Right lobe of liver (tissue), 6 donors: ENCODE data around the gene SPINK7. TPM values are rescaled to one million over a fixed set of nuclear protein-coding genes. Genes with fewer than 3 reads are reported as not detected.
"Not testable (repeated sequence)": the region's sequence is repeated elsewhere in the genome, so short reads cannot be mapped to it uniquely, and the experiment has no call there.

Experiments
- ATAC-seq, 4 donors: fragments of 200-7000 bp; cut with Tn5 transposase; one replicate each; pipeline ENCODE4 v1.9.1; 2020; ENCODE audit warnings: mild to moderate bottlenecking in 4 of 4, moderate library complexity in 4 of 4
- DNase-seq, 3 donors: peaks; one replicate each; pipeline ENCODE4 v3.0.0-alpha.2; 2020
- H3K27ac ChIP-seq, 3 donors: fragments of 200-600 bp; one replicate each; pipeline ENCODE4 v1.8.0; 2022
- H3K27me3 ChIP-seq, 2 donors: fragments of 200-600 bp; one replicate each; pipeline ENCODE4 v1.8.0; 2022
- H3K36me3 ChIP-seq, 4 donors: fragments of 200-600 bp; sonication (generic) in 1 of 4; one replicate each; pipeline versions ENCODE4 v1.5.1 to v1.8.0; 2017 to 2022; ENCODE audit warnings: control low read depth in 1 of 4
- H3K4me1 ChIP-seq, 4 donors: fragments of 200-600 bp; sonication (generic) in 1 of 4; one replicate each; pipeline versions ENCODE4 v1.5.1 to v1.8.0; 2017 to 2022; ENCODE audit warnings: control low read depth in 1 of 4
- H3K4me3 ChIP-seq, 3 donors: fragments of 200-600 bp; one replicate each; pipeline ENCODE4 v1.8.0; 2022
- H3K9me3 ChIP-seq, 4 donors: fragments of 200-600 bp; sonication (generic) in 1 of 4; one replicate each; pipeline versions ENCODE4 v1.5.1 to v1.8.0; 2017 to 2022; ENCODE audit warnings: control low read depth in 1 of 4
- POLR2A ChIP-seq: fragments of 450-650 bp; IDR thresholded peaks from one replicate; pipeline ENCODE4 v1.6.1; 2017; ENCODE audit warnings: antibody characterized with exemption, mild to moderate bottlenecking
- WGBS: methylation state at CpG from one replicate; pipeline ENCODE4 v1.1.6; 2018; ENCODE audit warnings: low coverage, low lambda C conversion rate; ENCODE audit not compliant: insufficient coverage; ENCODE audit errors: missing lambda C conversion rate; 5-methylcytosine and 5-hydroxymethylcytosine counted together
- intact Hi-C, 2 donors: fragments of 100-400 bp; cut with DNase I; formaldehyde crosslinking; loops; one replicate each; pipeline versions ENCODE4 v1.11.2 to v1.14.1; 2022
- total RNA-seq, 6 experiments: library from RNA; depleted of rRNA in 2 of 6; stranded (reverse); fragments of >200 nt in 2 of 6; fragmentation: NEBNext Ultra II Directional in 3 of 6; extraction: Animal tissue kit (Norgen Biotek cat#: 25700) in 3 of 6; gene quantifications; one replicate each; pipeline versions ENCODE4 v1.1.0 to v1.2.4, GENCODE V29; 2016 to 2023
- TF ChIP-seq, protein P1 (sequence below), 4 donors: fragments of 200-600 bp in 3 of 4; fragments of 450-650 bp in 1 of 4; IDR thresholded peaks; one replicate each; pipeline versions ENCODE4 v1.5.1 to v1.8.0; 2016 to 2022; ENCODE audit warnings: antibody characterized with exemption in 4 of 4, mild to moderate bottlenecking in 2 of 4
- donor health status: DM: no; HTN: yes; CAD: no.
- donor health status: DM: no; HTN: no; CAD: no.
- donor health status: DM: no; HTN: no; CAD: no.
- donor health status: DM: no; HTN: yes; CAD: no.
- donor health status: DM: no; HTN: yes; CAD: no.

Gene SPINK7
- total RNA-seq, 6 experiments from 2014 or later, result not detected

DNA sequence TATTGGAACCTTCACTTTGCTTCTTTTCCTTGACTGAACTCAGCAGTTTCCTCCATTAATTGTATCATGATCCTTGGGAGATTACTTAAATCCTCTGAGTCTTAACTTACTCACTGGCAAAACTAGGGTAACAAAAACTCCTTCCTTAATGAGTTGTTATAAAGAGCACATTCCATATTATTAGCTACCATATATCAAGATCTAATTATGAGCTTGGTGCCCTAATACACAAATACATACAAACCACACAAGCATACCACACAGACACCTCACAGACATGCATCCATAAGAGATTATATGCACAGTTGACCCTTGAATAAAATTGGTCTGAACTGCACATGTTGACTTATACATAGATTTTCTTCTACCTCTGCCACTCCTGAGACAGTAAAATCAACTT is 2.5 kb upstream of the SPINK7 start:
- Histone ChIP-seq H3K27me3 (no peaks in the 10 kb centered on the region), H3K4me3 (no peak overlapping the region), H3K36me3 (no peaks in the 10 kb centered on the region), H3K4me1 (no peaks in the 10 kb centered on the region), H3K27ac (no peak overlapping the region), H3K9me3 (peaks cover 0 to 3% (median 0%) of the 10 kb centered on the region in 4 donors)
- intact Hi-C loops, result no loop called here
- no peak for TF ChIP-seq POLR2A
- TF ChIP-seq, protein P1, sequence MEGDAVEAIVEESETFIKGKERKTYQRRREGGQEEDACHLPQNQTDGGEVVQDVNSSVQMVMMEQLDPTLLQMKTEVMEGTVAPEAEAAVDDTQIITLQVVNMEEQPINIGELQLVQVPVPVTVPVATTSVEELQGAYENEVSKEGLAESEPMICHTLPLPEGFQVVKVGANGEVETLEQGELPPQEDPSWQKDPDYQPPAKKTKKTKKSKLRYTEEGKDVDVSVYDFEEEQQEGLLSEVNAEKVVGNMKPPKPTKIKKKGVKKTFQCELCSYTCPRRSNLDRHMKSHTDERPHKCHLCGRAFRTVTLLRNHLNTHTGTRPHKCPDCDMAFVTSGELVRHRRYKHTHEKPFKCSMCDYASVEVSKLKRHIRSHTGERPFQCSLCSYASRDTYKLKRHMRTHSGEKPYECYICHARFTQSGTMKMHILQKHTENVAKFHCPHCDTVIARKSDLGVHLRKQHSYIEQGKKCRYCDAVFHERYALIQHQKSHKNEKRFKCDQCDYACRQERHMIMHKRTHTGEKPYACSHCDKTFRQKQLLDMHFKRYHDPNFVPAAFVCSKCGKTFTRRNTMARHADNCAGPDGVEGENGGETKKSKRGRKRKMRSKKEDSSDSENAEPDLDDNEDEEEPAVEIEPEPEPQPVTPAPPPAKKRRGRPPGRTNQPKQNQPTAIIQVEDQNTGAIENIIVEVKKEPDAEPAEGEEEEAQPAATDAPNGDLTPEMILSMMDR (IDR thresholded peaks at IDR 0.05), result no peak
- DNase-seq (no peak), ATAC-seq (no peak)

DNA sequence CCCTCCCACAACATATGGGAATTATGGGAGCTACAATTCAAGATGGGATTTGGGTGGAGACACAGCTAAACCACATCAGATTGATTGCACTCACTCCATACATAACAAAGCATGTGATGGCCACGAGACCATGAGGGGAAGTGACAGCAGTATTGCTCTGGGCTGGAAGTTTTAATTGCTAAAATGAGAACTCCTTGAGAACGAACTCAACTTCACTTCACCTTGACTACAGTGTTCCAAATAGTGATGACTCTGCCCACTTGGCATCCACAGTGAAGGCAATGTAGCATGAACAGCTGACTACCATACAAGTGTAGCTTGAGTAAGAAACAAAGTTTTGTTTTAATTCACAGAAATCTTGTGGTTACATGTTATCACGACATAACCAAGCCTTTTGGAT is 739 bp upstream of the SPINK7 start:
- H3K9me3 ChIP-seq, result no peaks in the 10 kb centered on the region
- H3K27ac ChIP-seq, result no peak overlapping the region
- DNase-seq, result no peak
- no peak overlapping the region for H3K4me3 ChIP-seq
- no peak for ATAC-seq
- H3K4me1 ChIP-seq, result no peaks in the 10 kb centered on the region
- no peaks in the 10 kb centered on the region for H3K36me3 ChIP-seq
- WGBS, result 51% methylated on average over 3 of the region's 3 CpGs
- no peaks in the 10 kb centered on the region for H3K27me3 ChIP-seq
- TF ChIP-seq POLR2A, result no peak
- intact Hi-C loops, result no loop called here

DNA sequence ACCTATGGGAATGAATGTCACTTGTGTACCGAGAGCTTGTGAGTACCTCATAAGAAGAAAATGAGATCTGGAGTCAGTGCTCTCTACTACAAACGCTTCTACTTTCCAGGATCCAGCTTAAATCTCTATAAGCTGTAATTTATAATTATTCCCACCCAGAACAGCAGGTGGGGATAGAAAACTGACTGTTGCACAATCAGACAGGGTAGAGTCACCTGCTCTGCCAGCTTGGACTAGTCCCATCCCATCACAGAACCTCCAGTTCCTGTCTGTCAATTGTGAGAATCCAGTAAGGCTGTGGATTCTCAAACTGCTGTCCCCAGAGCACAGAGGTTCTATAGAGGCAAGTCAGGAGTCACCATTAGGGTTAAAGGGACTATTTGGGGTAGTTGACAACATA is 2.0 kb downstream of the SPINK7 start:
- 88% methylated on average over 2 of the region's 2 CpGs for WGBS
- H3K4me3 ChIP-seq, result no peak overlapping the region
- H3K36me3 ChIP-seq, result no peaks in the 10 kb centered on the region
- ATAC-seq, result peak; percentile 46 to 80 (median 72)
- intact Hi-C loops, result no loop called here
- no peak for DNase-seq
- no peaks in the 10 kb centered on the region for H3K27me3 ChIP-seq
- no peaks in the 10 kb centered on the region for H3K9me3 ChIP-seq
- H3K27ac ChIP-seq, result no peak overlapping the region
- no peaks in the 10 kb centered on the region for H3K4me1 ChIP-seq
- TF ChIP-seq POLR2A, result no peak
- TF ChIP-seq, protein P1 (IDR thresholded peaks at IDR 0.05), result peak in 2 of 4 donors; percentile 7 to 23

DNA sequence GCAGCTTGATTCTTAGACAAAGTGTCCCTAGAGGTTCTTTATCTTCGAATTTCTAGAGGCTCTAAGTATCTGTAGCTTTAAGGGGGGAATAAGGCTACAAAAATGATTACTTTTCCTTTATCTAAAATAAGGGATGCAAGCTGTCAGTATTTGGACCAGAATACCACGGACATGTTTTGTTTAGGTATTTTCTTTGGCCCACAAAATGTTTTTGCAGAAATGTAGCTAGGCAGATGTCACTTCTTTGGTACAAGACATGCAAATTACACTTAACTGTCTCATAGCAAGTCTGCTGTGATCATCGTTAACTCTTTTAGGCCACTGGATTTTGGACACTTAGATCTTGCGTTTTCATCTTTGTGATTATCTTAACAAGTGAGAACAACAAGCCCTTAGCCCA is 2.5 kb downstream of the SPINK7 start:
- intact Hi-C loops, result no loop called here
- Histone ChIP-seq H3K9me3 (no peaks in the 10 kb centered on the region), H3K27ac (no peak overlapping the region), H3K36me3 (no peaks in the 10 kb centered on the region), H3K4me1 (no peaks in the 10 kb centered on the region), H3K27me3 (no peaks in the 10 kb centered on the region), H3K4me3 (no peak overlapping the region)
- DNase-seq (no peak), ATAC-seq (no peak)
- TF ChIP-seq POLR2A, result no peak
- TF ChIP-seq, protein P1 (IDR thresholded peaks at IDR 0.05), result no peak
- WGBS, result 55% methylated on average over 4 of the region's 4 CpGs

DNA sequence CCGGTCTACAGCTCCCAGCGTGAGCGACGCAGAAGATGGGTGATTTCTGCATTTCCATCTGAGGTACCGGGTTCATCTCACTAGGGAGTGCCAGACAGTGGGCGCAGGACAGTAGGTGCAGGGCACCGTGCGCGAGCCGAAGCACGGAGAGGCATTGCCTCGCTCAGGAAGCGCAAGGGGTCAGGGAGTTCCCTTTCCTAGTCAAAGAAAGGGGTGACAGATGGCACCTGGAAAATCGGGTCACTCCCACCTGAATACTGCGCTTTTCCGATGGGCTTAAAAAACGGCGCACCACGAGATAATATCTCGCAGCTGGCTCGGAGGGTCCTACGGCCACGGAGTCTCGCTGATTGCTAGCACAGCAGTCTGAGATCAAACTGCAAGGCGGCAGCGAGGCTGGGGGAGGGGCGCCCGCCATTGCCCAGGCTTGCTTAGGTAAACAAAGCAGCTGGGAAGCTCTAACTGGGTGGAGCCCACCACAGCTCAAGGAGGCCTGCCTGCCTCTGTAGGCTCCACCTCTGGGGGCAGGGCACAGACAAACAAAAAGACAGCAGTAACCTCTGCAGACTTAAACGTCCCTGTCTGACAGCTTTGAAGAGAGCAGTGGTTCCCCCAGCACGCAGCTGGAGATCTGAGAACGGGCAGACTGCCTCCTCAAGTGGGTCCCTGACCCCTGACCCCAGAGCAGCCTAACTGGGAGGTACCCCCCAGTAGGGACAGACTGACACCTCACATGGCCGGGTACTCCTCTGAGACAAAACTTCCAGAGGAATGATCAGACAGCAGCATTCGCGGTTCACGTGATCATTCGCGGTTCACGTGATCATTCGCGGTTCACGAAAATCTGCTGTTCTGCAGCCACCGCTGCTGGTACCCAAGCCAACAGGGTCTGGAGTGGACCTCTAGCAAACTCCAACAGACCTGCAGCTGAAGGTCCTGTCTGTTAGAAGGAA is 8.1 kb downstream of the SPINK7 start:
- peak in 1 of 4 donors; percentile 53 for ATAC-seq
- WGBS, result 73% methylated on average over 2 of the region's 42 CpGs
- H3K27ac ChIP-seq, H3K36me3 ChIP-seq, H3K9me3 ChIP-seq, H3K27me3 ChIP-seq, intact Hi-C loops, H3K4me1 ChIP-seq: not testable (repeated sequence)
- H3K4me3 ChIP-seq, result peak overlapping the region; percentile 7 to 55 (median 47)
- peak in 2 of 3 donors; percentile 42 to 57 for DNase-seq
